Measurements from ENCODE around the gene SEZ6L.

DNA sequence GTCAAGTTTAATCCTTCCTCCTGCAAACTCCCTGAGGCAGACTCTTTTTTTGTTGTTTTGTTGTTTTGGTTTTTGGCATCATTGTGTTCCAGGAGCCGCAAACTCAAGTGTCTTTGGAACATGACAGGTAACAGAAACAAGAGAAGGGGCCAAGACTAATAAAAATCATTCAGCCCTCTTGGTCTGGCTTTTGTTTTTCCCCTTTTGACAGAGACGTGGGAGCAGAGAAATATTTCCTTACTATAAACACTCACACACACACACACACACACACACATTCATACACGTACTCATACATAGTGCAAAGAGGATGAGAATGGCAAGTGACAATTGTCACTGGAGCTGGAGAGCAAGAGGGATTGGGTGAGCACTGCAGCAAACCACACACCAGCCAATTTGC is 249.4 kb downstream of the SEZ6L start:
- TF ChIP-seq, protein P1, sequence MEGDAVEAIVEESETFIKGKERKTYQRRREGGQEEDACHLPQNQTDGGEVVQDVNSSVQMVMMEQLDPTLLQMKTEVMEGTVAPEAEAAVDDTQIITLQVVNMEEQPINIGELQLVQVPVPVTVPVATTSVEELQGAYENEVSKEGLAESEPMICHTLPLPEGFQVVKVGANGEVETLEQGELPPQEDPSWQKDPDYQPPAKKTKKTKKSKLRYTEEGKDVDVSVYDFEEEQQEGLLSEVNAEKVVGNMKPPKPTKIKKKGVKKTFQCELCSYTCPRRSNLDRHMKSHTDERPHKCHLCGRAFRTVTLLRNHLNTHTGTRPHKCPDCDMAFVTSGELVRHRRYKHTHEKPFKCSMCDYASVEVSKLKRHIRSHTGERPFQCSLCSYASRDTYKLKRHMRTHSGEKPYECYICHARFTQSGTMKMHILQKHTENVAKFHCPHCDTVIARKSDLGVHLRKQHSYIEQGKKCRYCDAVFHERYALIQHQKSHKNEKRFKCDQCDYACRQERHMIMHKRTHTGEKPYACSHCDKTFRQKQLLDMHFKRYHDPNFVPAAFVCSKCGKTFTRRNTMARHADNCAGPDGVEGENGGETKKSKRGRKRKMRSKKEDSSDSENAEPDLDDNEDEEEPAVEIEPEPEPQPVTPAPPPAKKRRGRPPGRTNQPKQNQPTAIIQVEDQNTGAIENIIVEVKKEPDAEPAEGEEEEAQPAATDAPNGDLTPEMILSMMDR (IDR thresholded peaks at IDR 0.05) = no peak
- TF ChIP-seq POLR2A (IDR thresholded peaks at IDR 0.05) = no peak

All from lower leg skin (tissue), 3 donors.